ENCODE measurements around the gene PLAC9.
"Not testable (repeated sequence)": the region's sequence is repeated elsewhere in the genome, so short reads cannot be mapped to it uniquely, and the experiment has no call there.

Gene PLAC9, protein sequence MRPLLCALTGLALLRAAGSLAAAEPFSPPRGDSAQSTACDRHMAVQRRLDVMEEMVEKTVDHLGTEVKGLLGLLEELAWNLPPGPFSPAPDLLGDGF

DNA sequence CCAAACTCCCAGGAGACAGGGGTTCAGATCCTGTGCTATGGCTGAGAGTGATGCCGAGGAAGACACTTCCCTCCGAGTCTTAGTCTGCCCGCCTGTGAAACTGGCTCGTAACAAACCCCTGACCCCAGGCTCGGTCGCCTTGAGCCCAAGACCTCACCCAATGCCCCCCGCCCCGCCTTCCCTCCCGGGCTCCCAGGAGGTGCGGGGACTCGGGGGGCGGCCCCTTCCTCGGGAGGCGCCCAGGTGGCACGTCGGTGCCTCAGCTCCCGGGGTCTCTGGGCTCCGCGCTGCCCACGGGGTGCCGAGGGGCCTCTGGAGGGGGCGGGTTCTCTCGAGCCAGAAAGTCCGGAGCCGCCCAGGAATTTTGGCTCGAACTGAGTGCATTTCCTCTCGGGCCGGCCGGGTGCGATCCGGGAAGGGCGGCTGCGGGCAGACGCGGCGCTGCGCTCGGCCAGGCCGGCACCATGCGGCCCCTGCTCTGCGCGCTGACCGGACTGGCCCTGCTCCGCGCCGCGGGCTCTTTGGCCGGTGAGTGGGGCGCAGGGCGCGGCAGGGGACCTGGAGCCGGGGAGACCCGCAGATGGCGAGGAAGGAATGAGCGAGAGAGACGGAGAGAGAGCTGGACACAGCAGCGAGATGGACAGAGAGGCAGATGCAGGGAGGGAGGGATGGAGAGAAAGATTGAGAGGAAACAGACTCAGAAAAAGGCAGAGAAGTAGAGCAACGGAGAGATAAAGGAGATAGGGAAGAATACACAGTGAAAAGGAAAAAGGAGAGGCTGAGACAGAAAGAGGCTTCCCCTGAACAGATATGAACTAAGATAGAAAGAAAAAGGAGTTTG, at the start of gene PLAC9:
TSS of gene PLAC9 (plus strand) at position 432 of the 841 bp plus-strand sequence. CDS start at position 465, 33 bp downstream.
- no peak for DNase-seq (ENCODE audit: low read depth)

DNA sequence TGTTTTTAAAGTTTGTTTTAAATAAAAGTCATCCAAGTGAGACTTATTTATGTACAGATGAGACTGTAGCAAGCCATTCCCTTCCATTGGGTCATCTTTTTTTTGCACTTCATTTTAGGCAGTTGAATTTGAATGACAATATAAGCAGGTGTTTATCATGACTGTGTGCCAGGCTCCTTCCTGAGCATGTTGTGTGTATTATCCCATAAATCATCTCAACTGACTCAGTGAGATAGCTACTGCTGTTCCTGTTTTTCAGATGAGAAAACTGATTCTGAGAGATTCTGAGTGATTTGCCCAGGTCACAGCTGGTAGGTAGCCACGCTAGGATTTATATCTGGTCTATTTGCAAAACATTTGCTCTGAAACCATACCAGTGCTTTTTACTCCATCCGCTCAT, 42.4 kb upstream of the PLAC9 start:
- no peak for DNase-seq (ENCODE audit: low read depth)

DNA sequence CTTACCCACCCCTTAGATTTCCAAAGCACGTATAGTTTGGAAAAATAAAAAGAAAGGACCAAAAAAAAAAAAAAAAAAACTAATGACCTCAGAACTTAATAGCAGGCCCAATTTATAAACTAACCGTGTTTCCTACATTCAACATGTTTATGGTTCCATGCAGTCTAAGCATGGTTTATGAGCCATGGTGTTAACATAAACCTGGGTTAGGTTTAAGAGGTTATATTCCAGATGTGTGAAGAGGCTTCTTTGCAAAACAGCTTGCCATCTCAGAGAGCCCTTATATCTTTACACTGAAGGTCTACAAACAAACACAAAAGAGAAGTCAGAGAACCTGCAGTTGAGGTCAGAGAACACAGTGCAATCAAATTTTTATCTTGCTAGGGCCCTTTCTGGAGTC, 38.3 kb upstream of the PLAC9 start:
- no peak for DNase-seq (ENCODE audit: low read depth)

DNA sequence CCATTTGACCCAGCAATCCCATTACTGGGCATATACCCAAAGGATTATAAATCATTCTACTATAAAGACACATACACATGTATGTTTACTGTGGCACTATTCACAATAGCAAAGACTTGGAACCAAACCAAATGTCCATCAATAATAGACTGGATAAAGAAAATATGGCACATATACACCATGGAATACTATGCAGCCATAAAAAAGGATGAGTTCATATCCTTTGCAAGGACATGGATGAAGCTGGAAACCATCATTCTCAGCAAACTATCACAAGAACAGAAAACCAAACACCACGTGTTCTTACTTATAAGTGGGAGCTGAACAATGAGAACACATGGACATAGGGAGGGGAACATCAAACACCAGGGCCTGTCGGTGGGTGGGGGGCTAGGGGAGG, 34.3 kb upstream of the PLAC9 start:
- not testable (repeated sequence) for DNase-seq (ENCODE audit: low read depth)

DNA sequence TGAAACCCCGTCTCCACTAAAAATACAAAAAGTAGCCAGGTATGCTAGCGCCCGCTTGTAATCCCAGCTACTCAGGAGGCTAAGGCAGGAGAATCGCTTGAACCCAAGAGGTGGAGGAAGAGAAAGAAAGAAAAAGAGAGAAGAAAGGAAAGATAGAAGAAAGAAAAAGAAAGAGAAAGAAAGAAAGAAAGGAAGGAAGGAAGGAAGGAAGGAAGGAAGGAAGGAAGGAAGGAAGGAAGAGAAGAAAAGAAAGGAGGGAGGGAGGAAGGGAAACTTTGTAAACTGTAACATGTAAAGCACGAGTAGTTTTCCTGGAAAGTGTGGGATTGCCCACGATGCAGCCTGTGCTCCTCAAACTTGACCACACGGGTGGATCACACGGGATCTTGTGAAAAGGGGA, 33.2 kb upstream of the PLAC9 start:
- DNase-seq (ENCODE audit: low read depth) = not testable (repeated sequence)

DNA sequence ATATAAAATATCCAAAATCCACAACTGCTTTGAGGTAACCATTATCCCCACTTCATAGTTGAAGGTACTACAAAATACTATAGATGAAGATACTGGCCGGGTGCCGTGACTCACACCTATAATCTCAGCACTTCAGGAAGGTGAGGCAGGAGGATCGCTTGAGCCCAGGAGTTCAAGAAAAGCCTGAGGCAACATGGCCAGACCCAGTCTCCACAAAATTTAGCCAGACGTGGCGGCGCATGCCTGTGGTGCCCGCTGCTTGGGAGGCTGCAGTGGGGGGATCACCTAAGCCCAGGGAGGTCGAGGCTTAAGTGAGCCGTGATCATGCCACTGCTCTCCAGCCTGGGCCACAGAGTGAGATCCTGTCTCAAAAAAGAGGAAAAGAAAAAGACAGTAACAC, 32.4 kb upstream of the PLAC9 start:
- DNase-seq (ENCODE audit: low read depth) = no peak

DNA sequence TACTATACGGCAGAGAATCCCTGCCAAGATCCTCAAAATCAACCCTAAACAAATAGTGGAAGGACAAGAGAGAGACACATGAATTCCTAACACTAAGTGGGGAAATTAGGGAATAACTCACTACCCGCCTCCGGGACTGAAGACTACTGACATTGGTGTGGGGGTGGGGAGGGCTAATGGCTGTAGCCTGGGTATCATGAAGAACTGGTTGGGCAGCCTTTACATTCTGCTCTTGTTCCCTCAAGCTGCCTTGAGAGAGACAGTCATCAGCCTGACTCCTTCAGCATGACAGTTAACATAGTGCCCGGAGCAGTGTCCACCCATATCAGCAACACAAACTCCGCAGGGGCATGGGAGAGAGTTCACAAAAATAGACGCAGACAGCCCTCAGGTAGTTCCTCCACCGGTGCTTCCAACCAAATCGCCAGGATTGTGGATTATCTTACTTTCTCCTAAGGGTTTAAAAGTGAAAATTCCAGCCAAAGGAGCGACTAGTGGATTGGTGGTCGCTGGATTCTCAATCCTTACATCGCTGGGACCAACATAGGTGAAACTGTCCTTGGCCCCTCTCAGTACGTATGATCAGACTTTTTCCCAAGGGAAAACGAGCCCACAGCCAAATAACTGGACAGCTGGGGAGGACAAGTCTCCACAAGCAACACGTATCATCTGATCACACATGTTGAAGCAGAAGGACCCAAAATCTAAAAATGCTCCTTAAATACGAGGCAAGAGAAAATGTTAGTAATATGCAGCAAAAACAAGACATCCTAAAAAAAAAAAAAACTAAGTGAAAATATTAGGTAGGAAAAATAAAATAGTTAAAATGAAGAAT, 31.5 kb upstream of the PLAC9 start:
- DNase-seq (ENCODE audit: low read depth) = no peak

DNA sequence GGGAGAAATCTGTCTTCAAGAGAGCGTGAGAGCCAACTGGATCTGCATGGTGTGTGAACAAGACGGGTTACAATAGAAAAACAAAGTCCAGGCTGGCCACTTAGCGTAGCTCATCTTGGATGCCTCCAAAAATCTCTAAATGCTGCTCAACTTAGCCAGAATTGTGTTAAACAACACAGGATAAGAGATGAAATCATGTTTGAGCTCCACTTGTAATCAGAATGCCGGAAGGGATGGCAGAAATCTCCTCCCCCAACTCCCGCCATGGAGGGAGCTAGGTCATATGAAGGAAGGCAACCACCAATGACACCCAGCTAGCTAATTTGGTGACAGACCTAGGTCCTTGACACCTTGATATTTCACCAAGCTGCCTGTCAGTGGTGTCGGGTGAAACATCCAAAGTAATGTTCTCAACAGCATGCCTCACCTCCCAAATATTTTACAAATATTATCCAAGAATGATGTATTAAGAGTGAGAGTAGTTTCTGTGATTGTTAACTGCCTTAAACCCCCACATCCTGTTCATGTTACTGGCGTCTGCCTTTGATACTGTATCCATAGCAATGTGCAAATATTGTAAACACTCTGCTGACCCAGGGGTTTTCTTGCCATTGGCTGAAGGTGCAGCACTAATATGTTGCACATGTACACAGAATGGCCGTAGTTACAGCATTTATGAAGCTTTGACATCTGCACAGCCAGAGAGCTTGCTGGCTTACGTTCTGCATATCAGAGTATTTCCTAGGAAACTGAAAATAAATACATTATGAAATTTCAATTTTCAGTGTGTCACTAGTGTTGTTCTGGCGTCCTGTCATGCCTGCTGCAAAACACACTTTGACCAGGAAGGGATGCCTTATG, 28.2 kb upstream of the PLAC9 start:
- no peak for DNase-seq (ENCODE audit: low read depth)

DNA sequence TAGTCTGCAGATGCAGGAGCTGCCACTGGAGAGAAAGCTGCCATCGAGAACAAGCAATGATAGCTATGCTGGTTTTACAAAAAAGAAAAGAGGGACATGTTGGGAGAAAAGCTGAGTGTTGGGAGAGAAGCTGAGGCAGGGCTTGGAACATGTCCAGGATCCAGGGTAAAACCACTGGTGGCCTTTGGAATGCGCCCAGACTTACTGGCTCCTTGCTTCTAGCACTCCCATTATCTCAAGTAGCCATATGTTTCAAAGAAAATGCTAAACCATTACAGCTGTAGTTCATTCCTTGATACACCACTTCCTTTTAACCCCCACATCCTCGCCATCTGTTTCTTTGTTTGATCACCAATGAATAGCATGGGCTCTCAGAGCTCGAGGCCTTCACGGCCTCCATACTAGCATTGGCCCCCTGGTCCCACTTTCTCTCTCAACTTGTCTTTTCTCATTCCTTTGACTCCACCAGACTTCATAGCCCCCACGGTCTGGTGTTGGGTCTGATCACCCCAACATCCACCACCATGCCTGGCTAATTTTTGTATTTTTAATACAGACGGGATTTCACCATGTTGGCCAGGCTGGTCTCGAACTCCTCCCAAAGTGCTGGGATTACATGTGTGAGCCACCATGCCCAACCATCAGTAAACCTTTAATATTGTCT, 23.8 kb upstream of the PLAC9 start:
- no peak for DNase-seq (ENCODE audit: low read depth)

DNA sequence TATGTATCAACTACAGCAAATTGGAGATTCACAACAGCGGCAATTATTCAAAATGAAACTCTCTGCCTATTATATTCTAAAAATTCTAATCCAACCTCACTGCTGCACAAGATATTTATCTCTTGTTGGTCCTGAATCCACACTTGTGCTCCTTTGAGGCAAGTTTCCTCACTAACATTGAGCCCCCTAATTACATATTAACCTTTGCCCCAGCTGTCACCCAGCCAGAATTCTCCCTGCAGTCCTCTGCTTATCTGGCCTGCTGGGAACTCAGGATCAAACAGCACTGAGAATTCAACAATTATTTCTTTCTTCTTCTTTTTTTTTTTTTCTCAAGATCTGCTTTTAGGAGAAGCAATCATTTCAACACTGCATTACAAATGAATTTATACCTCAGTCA, 21.5 kb upstream of the PLAC9 start:
- DNase-seq (ENCODE audit: low read depth) = no peak

DNA sequence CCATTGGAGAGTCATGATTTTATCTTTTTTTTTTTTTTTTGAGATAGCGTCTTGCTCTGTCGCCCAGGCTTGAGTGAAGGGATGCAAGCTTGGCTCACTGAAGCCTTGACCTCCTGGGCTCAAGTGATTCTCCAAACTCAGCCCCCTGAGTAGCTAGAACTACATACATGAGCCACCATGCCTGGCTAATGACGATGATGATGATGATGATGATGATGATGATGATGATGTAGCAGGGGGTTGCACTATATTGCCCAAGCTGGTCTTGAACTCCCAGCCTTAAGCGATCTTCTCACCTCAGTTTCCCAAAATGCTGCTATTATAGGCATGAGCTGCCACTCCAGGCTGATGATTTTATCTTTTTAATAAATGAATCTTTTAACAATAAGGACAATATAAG, 13.9 kb upstream of the PLAC9 start:
- no peak for DNase-seq (ENCODE audit: low read depth)

DNA sequence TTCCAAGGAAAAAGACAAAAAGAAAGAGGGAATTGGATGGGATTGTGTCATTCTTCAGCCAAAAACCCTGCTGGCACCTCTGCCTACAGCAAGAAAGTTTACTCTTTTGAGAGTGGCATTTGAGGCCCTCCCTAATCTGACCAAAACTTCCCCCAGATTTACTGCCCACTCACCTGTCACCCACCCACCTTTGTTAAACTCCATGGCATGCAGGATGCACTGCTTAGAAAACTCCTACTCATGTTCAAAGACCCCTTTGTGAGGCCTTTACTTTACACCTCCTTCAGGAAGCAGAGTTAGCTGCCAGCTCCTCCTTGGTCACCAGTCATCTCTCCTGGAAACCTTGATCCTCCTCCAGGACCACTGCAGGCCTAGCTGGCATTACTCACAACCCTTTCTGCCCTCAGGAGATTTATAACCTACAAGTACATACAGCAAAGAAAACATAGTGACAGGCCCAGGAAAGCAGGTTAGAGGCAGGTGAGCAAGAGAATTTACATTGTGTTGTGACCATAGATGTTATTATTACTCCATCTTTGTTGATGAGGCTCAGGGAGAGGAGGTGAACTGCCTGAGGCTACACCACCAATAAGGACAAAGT, 10.3 kb upstream of the PLAC9 start:
- no peak for DNase-seq (ENCODE audit: low read depth)

DNA sequence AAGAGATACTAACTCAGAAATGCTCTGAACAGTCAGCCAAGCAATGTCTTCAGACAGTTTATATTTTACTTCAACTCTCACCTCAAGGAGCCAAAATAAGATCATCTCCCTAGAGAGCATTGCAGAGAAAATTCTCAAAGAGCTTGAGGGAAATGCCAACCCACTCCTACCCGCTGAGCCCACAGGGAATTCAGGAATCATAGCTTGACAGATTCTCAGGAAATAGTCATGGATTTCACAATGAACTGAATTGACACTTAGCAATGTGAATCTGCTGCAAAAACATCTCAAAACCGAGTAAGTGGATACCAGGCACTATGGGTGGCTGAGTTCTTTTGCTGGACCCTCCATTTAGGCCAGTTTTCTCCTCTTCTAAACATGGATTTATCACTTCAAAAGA, 9.8 kb upstream of the PLAC9 start:
- DNase-seq (ENCODE audit: low read depth) = no peak

DNA sequence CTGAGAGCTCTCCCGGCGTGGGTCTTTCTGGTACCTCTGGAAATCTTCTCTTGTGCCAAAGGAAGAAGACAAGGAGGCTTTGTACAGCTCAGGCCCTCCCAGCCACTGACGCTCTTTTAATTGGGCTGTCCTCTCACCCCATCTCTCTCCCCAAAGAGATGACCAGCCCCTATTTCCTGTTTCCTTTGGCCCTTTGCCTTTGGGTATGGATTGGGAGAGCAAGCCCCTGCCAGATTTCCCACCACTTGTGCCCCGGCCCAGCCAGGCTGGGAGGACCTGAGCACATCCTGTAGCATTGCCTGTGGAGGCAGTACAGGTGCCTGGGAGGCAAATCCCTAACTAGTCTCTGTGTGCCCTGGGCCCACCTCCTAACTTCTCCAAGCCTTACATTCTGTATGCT, 5.7 kb upstream of the PLAC9 start:
- no peak for DNase-seq (ENCODE audit: low read depth)

DNA sequence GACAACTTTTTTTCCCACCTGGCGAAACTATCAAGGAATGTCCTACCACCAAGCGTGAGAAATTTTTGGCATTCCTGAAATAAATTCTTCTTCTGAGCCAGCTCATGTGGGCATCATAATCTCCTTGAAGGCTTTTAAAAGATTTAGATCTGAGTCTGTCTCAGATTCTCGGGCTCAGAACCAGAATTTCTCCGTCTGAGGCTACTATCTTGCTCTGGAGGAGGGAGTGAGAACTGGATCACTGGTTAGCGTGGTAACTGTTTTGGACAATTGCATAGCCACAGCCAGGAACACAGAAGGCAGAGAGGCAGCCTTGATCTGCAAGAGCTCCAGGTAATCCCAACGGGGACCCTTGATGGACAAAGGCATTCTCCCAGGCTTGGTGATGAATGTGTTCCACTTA, 1.0 kb upstream of the PLAC9 start:
- no peak for DNase-seq (ENCODE audit: low read depth)

DNA sequence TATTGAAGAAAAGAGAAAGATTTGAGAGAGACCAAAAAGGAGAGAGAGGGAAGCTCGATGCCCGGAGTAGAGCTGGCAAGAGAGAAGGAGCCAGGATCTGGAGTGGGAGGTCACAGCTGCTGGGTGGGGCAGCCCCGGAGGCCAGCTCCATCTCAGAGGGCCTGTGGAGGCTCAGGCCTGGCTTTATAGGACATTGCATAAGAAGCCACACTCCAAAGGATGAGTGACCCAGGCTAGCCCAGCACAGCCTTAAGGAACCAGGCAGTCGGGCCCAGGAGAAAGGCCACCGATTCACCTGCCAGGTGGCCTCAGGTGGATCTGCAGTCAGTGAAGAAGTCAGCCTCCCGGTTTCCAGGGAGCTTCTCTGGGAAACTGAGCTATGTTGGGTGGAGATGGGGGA, 676 bp downstream of the PLAC9 start:
- DNase-seq (ENCODE audit: low read depth) = no peak

DNA sequence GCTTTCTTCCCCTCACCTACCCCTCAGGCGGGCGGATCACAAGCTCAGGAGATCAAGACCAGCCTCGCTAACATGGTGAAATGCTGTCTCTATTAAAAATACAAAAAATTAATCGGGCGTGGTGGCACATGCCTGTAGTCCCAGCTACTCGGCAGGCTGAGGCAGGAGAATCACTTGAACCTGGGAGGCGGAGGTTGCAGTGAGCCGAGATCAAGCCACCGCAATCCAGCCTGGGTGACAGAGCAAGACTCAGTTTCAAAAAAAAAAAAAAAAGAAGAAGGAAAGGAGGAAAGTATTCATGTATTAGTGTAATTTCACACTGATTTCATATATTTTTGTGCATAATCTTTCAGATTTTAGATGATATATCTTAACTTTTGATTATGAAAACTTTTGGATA, 1.2 kb downstream of the PLAC9 start:
- not testable (repeated sequence) for DNase-seq (ENCODE audit: low read depth)

DNA sequence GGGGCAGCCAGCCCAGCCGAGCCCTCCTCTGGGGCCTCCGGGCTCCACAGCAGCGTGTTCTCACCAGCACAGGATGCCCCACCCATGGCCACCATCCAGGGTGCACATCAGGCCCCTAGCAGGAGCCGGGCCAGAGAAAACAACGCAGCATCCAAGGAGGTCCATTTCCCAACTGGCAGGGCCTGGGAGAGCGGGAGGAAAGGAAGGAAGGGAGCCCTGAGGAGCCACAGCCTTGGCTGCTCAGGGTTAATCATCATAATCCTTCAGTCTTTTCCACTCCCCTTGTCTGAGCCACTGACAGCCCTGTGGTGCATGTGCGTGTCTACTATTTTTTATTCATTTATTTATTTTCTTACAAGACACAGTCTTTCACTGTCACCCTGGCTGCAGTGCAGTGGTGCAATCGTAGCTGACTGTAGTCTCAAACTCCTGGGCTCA, 3.6 kb downstream of the PLAC9 start:
- no peak for DNase-seq (ENCODE audit: low read depth)

DNA sequence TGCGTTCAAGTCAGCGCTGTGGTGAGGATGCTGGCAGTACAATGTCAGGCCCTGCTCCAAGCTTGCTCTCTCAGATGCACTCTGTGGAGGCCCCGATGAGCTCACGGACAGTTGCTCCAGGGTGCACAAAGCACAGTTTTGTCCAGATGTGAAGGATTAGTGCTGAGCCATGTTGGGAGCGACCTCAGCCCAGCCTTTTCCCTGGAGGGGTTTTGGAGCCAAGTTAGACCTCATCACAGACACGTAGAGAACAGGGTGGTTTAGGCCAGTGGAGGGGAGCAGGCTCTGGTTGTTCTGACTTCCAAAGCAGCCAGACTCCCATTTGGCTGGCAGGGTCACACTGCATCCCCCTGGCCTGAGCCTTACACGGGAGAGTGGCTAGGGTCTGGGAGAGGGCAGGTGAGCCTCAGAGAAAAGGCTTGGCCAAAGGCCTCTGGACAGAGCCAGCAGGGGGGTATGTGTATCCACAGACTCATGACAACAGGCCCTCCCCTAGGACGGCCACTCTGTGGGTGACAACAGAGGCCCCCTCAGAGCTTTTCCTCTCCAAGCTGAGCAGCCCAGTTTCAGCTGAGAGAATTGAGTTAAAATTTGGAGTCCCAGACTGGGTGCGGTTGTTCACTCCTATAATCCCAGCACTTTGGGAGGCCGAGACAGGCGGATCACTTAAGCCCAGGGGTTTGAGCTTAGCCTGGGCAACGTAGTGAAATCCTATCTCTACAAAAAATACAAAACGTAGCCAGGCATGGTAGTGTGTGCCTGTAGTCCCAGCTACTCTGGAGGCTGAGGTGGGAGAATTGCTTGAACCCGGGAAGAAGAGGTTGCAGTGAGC, 4.7 kb downstream of the PLAC9 start:
- DNase-seq (ENCODE audit: low read depth) = no peak

DNA sequence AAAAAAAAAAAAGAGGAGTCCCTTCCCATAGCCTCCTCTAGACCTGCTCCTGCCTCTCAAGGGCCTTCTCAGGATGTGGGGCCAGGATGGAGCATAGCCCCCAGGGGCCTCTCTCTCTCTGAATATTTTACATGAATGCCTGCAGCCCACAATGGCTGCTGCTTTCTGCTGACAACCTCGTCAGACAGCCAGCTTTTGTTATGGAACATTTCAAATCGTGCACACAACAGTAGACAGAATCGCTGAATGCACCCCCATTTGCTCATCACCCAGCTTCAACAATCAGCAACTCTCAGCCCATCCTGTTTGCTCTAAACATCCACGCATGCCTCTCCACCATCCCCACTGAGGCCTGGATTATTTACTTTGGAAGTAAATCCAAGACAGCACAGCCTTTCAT, 5.4 kb downstream of the PLAC9 start:
- DNase-seq (ENCODE audit: low read depth) = no peak

All from CMK (cell line).